GM21390 (cell line): ENCODE measurements around the gene PALLD.

ENCODE experiments used
- ATAC-seq: cut with Tn5 transposase; IDR thresholded peaks from one replicate; pipeline ENCODE4 v1.9.1; 2021; ENCODE audit not compliant: unreplicated experiment

Gene PALLD

GRCh38 chr4:168637872-168638756 is 141.3 kb downstream of the PALLD start:
- no peak for ATAC-seq

- no peak for ATAC-seq
These were observed 143.1 kb downstream of the PALLD start for GRCh38 chr4:168639914-168640313.

GRCh38 chr4:168641811-168642140 is 144.9 kb downstream of the PALLD start:
- no peak for ATAC-seq

DNA sequence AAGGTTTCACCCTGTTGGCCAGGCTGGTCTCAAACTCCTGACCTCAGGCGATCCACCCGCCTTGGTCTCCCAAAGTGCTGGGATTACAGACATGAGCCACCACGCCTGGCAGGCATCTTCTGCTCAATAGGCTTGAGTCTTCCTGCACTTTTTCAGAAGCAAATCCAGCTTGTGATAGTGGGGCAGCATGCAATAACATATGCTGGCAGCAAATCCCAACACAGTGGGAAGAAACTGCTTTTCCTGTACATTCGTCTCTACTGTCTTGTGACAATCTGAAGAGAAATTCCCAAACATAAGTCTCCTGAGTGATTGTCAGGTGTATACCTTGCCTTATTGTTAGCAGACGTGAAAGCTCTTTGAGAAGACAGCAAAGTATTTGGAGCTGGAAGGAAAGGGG is 145.7 kb downstream of the PALLD start:
- ATAC-seq: no peak

DNA sequence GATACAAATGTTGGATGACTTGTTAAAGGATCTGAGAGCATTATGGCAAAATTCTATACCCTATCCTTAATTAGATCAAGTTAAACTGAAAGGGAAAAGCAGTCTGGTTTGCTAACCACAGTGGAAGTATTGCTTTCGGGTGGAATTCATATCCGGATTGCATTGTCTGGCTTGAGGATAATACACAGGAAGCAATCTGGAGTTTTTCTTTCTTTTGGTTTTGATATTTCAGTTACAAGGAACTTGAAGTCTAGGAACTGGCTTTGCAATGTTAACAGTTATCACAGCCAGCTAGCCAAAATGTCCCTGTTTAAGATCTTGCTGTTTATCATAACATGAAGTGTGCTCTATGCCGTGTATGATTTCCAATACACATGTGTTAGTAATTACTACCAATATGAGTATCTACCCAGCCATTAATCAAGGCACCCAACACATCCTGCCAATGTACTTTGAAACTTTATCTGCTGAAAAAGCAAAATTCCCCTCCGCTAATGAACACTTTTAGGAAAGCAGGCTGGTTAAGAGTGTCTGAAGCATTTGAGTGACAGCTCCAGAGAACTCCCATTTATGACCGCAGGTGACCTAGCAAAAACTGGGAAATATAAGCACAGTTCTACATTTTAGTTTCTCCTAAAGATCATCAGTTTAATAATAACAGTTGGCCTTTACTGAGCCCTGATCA is 146.4 kb downstream of the PALLD start:
- no peak for ATAC-seq

GRCh38 chr4:168643796-168644159 is 146.9 kb downstream of the PALLD start:
- no peak for ATAC-seq

GRCh38 chr4:168646001-168646768 is 149.3 kb downstream of the PALLD start:
- no peak for ATAC-seq

DNA sequence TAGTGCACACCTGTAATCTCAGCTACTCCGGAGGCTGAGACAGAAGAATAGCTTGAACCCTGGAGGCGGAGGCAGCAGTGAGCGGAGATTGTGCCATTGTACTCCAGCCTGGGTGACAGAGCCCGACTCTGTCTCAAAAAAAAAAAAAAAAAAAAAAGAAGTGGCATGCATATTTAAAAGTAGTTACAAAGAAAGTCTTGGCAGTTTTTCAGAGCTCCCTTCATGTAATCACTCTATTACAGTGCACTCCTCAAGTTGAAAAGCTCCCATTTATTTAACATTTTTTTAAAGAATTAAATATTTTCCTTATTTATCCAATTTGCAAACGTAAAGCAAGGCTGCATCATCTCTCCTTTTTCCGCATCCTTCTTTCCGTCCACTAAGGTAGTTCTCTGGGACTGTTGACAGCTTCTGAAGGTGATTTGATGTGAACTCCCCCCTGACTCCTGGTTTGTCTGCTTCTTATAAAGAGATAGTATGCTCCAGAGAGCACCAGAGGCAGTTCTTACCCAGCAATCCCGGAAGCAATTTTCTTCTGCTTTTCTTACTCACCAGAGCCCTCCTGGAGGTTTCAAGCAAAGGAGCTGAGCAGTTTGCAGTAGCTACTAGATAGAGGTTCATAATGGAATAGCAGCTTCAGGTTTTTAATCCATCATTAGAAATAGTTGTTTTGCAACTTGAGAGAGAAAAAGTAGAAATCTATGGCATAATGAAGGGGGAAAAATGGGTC is 151.0 kb downstream of the PALLD start:
- no peak for ATAC-seq

GRCh38 chr4:168648494-168648893 is 151.6 kb downstream of the PALLD start:
- no peak for ATAC-seq

- ATAC-seq: no peak
These were observed 152.1 kb downstream of the PALLD start for GRCh38 chr4:168648929-168649328.

- no peak for ATAC-seq
These were observed 154.5 kb downstream of the PALLD start for GRCh38 chr4:168651374-168651773.

GRCh38 chr4:168651864-168652263 is 155.0 kb downstream of the PALLD start:
- ATAC-seq: no peak

DNA sequence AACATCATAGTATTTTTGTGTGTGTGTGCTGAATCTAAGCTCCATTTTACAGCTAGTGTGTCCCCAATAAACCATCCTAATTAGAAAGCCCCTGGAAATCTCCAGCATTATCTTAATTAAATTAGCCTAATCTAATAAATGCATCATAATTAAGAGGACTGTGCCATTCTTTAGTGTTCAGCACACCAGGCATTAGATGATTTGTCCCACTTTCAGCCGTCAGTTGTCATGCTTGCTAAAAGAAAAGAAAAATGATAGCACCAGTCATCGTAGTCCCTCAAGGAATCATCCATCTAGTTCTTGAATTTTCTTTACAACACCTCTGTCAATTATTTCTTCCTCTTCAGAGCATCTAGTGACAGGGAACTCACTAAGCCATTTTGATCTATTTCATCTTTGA is 155.9 kb downstream of the PALLD start:
- no peak for ATAC-seq

GRCh38 chr4:168654104-168654847 is 157.4 kb downstream of the PALLD start:
- no peak for ATAC-seq

- no peak for ATAC-seq
These were observed 158.0 kb downstream of the PALLD start for GRCh38 chr4:168654848-168655174.

DNA sequence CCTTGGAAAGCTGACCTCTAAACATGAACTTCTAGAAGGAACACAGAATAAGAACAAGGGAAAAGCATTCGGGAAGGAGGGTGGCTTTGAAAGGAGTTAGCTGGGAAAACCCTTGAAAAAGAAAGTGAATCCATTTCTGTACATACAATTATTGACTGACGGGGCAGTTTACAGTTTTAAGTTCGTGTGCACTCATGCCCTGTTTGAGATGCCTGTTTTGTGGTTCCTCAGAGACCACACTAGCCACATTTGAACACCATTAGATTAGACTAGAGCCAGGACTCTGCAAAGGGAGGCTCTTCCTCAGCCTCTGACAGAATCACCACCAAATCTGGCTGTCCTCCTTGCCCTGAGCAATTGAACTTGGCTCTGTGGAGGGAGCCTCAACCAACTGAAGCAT is 158.3 kb downstream of the PALLD start:
- ATAC-seq: no peak

- ATAC-seq: no peak
These were observed 159.3 kb downstream of the PALLD start for GRCh38 chr4:168656055-168656660.

DNA sequence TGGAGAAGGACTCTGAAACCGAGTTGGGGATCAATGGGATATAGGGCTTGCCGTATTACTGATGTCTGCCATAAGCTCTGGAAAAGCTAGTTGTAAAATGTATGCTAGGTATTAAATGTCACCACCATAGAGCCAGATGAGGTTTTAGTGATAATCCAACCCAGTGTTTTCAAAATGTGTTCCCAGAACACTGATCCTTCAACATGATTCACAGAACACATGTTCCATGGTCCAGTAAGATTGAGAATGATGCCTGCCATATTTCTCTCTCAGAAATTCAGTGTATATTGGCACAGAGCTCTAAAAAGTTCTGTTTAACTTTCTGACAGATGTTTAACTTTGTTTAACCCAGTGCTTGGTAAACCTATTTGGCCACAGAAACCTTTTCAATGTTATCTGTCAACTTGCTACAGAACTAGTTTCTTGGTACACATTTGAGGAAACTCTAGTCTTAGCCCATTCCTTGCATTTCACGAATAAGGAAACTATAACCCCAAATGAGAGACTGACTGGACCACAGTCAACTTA is 160.2 kb downstream of the PALLD start:
- ATAC-seq: no peak

DNA sequence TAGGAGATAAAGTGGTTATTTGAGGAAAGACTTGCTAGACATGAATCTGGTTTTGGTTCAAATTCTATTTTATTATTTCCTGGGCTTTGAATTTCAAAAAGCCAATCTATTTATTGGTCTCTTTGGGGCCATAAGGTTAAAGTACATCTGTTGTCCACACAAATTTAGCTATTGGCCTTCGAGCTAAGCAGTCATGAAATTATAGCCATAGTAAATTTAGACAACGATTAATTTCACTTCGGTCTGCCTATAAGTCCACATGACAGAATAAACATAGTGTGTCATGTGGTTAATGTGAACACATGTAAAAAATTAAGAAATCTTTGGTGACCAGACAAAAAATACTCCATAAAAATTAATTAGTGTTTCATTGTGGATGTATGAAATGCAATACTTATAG is 161.9 kb downstream of the PALLD start:
- no peak for ATAC-seq
